Heart left ventricle (tissue), 16 donors: ENCODE results near the gene BRIP1. TPM values are rescaled to one million over a fixed set of nuclear protein-coding genes. Genes with fewer than 3 reads are reported as not detected.

Source experiments
- ATAC-seq, 4 donors: fragments of 200-7000 bp; cut with Tn5 transposase; one replicate each; pipeline ENCODE4 v1.9.1; 2020 to 2022; ENCODE audit warnings: moderate library complexity in 4 of 4, mild to moderate bottlenecking in 3 of 4, moderate number of reproducible peaks in 1 of 4
- DNase-seq, 5 donors: peaks; one replicate each; pipeline ENCODE4 v3.0.0-alpha.2; 2020
- H3K27ac ChIP-seq, 12 donors: fragments of 200-600 bp; sonication (generic) in 4 of 12; one replicate each; pipeline versions ENCODE4 v1.5.0 to v1.8.0; 2016 to 2022; ENCODE audit warnings: mild to moderate bottlenecking in 2 of 12
- H3K27me3 ChIP-seq, 9 donors: fragments of 200-600 bp; sonication (generic) in 2 of 9; one replicate each; pipeline versions ENCODE4 v1.5.1 to v1.8.0; 2016 to 2022; ENCODE audit warnings: mild to moderate bottlenecking in 3 of 9
- H3K36me3 ChIP-seq, 9 donors: fragments of 200-600 bp; sonication (generic) in 2 of 9; one replicate each; pipeline versions ENCODE4 v1.5.0 to v1.8.0; 2018 to 2022; ENCODE audit warnings: mild to moderate bottlenecking in 2 of 9
- H3K4me1 ChIP-seq, 12 donors: fragments of 200-600 bp; sonication (generic) in 4 of 12; one replicate each; pipeline versions ENCODE4 v1.5.0 to v1.8.0; 2016 to 2022; ENCODE audit warnings: mild to moderate bottlenecking in 3 of 12
- H3K4me3 ChIP-seq, 12 donors: fragments of 200-600 bp; sonication (generic) in 4 of 12; one replicate each; pipeline versions ENCODE4 v1.5.0 to v1.8.0; 2017 to 2022; ENCODE audit warnings: mild to moderate bottlenecking in 9 of 12, moderate library complexity in 4 of 12
- H3K9me3 ChIP-seq, 12 donors: fragments of 200-600 bp; sonication (generic) in 4 of 12; one replicate each; pipeline versions ENCODE4 v1.5.0 to v1.8.0; 2016 to 2022; ENCODE audit warnings: mild to moderate bottlenecking in 1 of 12
- CTCF ChIP-seq, 12 donors: fragments of 200-600 bp; sonication (generic) in 4 of 12; IDR thresholded peaks; one replicate each; pipeline versions ENCODE4 v1.5.0 to v1.8.0; 2018 to 2022; ENCODE audit warnings: antibody characterized with exemption in 12 of 12, mild to moderate bottlenecking in 5 of 12
- POLR2A ChIP-seq, 2 donors: fragments of 450-650 bp; IDR thresholded peaks; one replicate each; pipeline ENCODE4 v1.6.1; 2017; ENCODE audit warnings: antibody characterized with exemption in 2 of 2, mild to moderate bottlenecking in 2 of 2, moderate library complexity in 2 of 2
- WGBS, 4 donors: extraction: QIAGEN DNeasy Blood & Tissue Kit in 2 of 4; methylation state at CpG; one replicate each; pipeline versions ENCODE4 v1.1.5 to v1.1.7; 2013 to 2018; 5-methylcytosine and 5-hydroxymethylcytosine counted together
- intact Hi-C, 10 donors: fragments of 100-400 bp; cut with DNase I; formaldehyde crosslinking; loops; one replicate each; pipeline versions ENCODE4 v1.11.1 to v1.14.2; 2022
- polyA plus RNA-seq, 2 donors: library from polyadenylated mRNA; stranded (reverse); fragments of 200-250 nt; gene quantifications; one replicate each; pipeline ENCODE4 v1.2.3, GENCODE V29; 2013
- total RNA-seq, 9 donors: library from RNA; depleted of rRNA in 2 of 9; stranded (reverse); fragments of >200 nt in 2 of 9; fragmentation: NEBNext Ultra II Directional in 3 of 9; extraction: Animal tissue kit (Norgen Biotek cat#: 25700) in 3 of 9; gene quantifications; one replicate each; pipeline versions ENCODE4 v1.1.0 to v1.2.4, GENCODE V29; 2016 to 2023
- donor health status: ischemic (EF 13 %, LVEDD 7.1; RV severe dilation, severe dysfunction).
- donor health status: healthy with polysubstance abuse.
- donor health status: DM: no; HTN: yes; CAD: no.
- donor health status: DM: no; HTN: no; CAD: no.
- donor health status: ischemic (EF 25% LVEDD 6.9; RV normal size, moderate dysfunction).
- donor health status: ischemic (EF 25% LVEDD 5.7; RV mildly dilated, moderate dysfunction).
- donor health status: healthy.
- donor health status: DM: yes; HTN: yes; CAD: no.
- donor health status: ischemic (EF 35%, LVEDD 5.7; RV mildly dilated, moderate dysfunction).
- donor health status: nonischemic (EF 11% LVEDD 7.7; RV severe dilation, severe dysfunction).
- donor health status: DM: yes; HTN: yes; CAD: no.
- donor health status: PGD.
- donor health status: ischemic (EF 29% LVEDD 5.4; RV normal size, mild dysfunction).
- donor health status: nonischemic (EF 23%, LVEDD 6.1; RV moderate dilation, normal function).

The BRIP1 gene
- total and polyA plus RNA-seq, 11 donors = 0.04 to 2.2 (median 0.12) TPM; not detected in 3

DNA sequence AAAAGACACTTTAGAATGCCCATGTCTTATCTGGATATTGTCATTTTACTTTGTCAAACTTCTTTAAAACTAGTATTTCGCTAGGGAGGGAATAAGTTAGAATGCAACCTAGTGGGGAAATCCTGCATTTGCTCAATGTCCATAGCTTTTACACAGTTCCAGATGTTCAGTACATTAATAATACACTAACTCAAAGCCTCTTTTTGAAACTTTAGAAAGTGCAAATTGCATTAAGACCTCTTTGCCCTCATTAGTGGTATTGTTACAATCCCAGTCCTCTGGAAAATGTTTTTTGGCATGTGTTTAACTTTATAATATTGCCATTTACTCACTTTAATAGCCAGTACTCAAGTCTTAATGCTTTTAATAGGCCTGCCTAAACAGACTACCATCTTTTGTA lies 106.8 kb downstream of the BRIP1 start:
- ATAC-seq (no peak), DNase-seq (no peak)
- no peak for TF ChIP-seq POLR2A (IDR thresholded peaks at IDR 0.05)
- TF ChIP-seq CTCF (IDR thresholded peaks at IDR 0.05) = no peak
- WGBS, 4 donors = 94 to 97% (median 95%) methylated on average over 1 of the region's 1 CpG
- no peaks in the 10 kb centered on the region for H3K36me3 ChIP-seq
- peaks cover 0 to 16% (median 0%) of the 10 kb centered on the region in 12 donors for H3K9me3 ChIP-seq
- no peaks in the 10 kb centered on the region for H3K4me1 ChIP-seq
- no peak overlapping the region for H3K4me3 ChIP-seq
- intact Hi-C loops = no loop called here
- H3K27ac ChIP-seq = no peak overlapping the region
- H3K27me3 ChIP-seq = no peaks in the 10 kb centered on the region

GRCh38 chr17:61755668-61756067 lies 107.7 kb downstream of the BRIP1 start:
- no peak for DNase-seq
- no peaks in the 10 kb centered on the region for H3K36me3 ChIP-seq
- TF ChIP-seq POLR2A (IDR thresholded peaks at IDR 0.05) = no peak
- TF ChIP-seq CTCF (IDR thresholded peaks at IDR 0.05) = no peak
- no peaks in the 10 kb centered on the region for H3K4me1 ChIP-seq
- intact Hi-C loops = no loop called here
- no peak overlapping the region for H3K27ac ChIP-seq
- H3K4me3 ChIP-seq = no peak overlapping the region
- ATAC-seq = no peak
- 94 to 99% (median 97%) methylated on average over 5 of the region's 5 CpGs for WGBS, 4 donors
- no peaks in the 10 kb centered on the region for H3K27me3 ChIP-seq
- H3K9me3 ChIP-seq = peaks cover 0 to 11% (median 0%) of the 10 kb centered on the region in 12 donors

- H3K4me1 ChIP-seq = no peaks in the 10 kb centered on the region
- DNase-seq (no peak), ATAC-seq (no peak)
- intact Hi-C loops = no loop called here
- H3K9me3 ChIP-seq = peaks cover 0 to 11% (median 0%) of the 10 kb centered on the region in 12 donors
- no peak overlapping the region for H3K4me3 ChIP-seq
- no peak overlapping the region for H3K27ac ChIP-seq
- no peaks in the 10 kb centered on the region for H3K36me3 ChIP-seq
- TF ChIP-seq POLR2A (IDR thresholded peaks at IDR 0.05) = no peak
- TF ChIP-seq CTCF (IDR thresholded peaks at IDR 0.05) = no peak
- H3K27me3 ChIP-seq = no peaks in the 10 kb centered on the region
Observed at GRCh38 chr17:61755078-61755477, 108.2 kb downstream of the BRIP1 start.

DNA sequence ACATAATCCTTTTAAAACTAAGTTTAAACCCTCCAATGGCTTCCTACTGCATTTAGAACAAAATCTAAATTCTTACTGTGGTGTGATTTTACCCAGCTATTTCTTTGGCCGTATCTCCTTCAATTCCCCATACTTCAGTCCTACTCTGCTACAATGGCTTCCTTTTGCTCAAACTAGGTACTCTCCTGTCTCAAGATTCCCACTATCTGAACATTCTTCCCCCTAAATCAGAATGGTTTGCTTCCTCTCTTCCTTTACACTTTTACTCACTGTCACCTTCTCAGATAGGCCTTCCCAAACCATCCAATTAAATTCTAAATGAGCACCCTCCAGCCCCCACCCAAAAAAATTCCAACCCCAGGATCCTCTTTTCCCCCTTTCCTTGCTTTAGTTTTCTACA lies 109.2 kb downstream of the BRIP1 start:
- 90 to 93% (median 91%) methylated on average over 1 of the region's 1 CpG for WGBS, 4 donors
- H3K27ac ChIP-seq = no peak overlapping the region
- DNase-seq (no peak), ATAC-seq (no peak)
- no peaks in the 10 kb centered on the region for H3K36me3 ChIP-seq
- TF ChIP-seq POLR2A (IDR thresholded peaks at IDR 0.05) = no peak
- TF ChIP-seq CTCF (IDR thresholded peaks at IDR 0.05) = no peak
- no peaks in the 10 kb centered on the region for H3K4me1 ChIP-seq
- peaks cover 0 to 5% (median 0%) of the 10 kb centered on the region in 12 donors for H3K9me3 ChIP-seq
- H3K27me3 ChIP-seq = no peaks in the 10 kb centered on the region
- intact Hi-C loops = no loop called here
- no peak overlapping the region for H3K4me3 ChIP-seq
